GM13977 (cell line): Measurements from ENCODE around the gene TSPAN3.

Experiments
- DNase-seq: peaks from one replicate; pipeline ENCODE4 v3.0.0; 2012; ENCODE audit warnings: low spot score
- in situ Hi-C: fragments of 300-500 bp; cut with MboI; formaldehyde crosslinking; loops from one replicate; pipeline ENCODE4 v1.12.0; 2022; ENCODE audit warnings: low sequenced_read_pairs, low pct_unique_long_range_greater_than_20kb, mixed read lengths, inconsistent platforms; ENCODE audit not compliant: unreplicated experiment
- TF ChIP-seq, protein P1 (sequence below): IDR thresholded peaks from 2 replicates; pipeline ENCODE4 v1.5.1; 2012; ENCODE audit warnings: mild to moderate bottlenecking, control low read depth; ENCODE audit not compliant: insufficient read depth; ENCODE audit errors: extremely low read depth, missing control alignments

TSPAN3 gene

DNA sequence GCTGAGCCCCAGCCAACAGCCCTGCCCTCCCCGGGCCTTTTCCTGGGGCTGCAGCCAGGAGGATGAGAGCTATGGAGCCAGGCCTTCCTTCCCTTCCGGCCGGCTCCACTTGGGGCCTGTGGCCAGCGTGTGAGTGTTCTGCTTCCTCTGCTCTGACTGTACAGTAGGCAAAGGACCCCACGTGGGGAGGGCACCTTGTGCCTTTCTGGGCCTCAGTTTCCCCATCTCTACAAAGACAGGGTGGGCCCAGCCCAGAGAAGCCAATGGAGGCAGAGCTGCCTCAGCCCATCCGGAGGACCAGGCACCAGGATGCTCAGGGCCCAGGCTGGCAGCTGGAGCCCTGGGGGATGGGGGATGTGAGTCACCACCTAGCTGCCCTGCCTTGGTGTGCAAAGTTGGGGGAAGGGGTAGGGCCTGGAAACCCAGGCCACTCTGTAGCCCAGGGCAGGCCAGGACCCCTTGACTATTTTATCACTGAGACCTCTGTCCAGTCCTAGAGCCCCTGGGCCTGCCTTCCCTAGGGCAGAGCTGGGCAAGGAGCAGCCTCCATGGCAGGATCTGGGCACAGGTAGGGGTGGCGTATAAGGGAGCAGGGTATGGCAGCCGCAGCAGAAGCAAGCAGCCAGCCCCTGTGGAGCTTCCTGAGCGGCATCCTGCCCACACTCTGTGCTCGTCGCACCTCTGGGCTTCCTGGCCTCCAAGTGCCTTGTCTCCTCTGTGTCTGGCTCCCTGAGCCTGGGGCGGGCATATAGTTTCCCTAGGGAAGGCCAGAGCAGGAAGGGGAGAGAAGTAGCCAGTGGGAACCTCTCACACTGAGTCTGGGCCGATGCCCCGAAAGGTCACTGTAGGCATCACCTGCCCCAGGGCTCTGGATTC, 74.1 kb downstream of the TSPAN3 start:
- in situ Hi-C loops, result no loop called here
- no peak for DNase-seq

DNA sequence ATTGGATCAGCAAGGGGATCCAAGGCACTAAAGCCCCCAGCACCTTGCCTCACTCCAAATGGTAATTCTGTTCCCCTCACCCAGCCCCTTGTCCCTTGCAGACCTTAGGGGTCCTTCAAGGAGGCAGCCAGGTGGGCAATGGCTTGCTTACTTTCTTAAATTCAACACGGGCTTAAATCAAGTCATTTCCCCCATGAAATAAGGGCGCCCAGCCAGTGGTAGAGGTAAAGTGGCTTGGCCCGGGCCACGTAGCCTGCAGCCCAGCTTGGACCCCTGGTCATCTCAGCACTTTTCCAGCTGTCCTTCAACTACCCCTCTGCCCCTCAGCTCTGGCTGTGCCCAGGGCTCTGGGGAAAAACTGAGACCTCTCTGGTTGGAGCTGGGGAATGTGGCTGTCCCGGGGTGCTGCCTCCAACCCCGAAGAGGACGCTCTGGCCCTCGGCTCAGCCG, 74.8 kb downstream of the TSPAN3 start:
- in situ Hi-C loops, result no loop called here
- TF ChIP-seq, protein P1, sequence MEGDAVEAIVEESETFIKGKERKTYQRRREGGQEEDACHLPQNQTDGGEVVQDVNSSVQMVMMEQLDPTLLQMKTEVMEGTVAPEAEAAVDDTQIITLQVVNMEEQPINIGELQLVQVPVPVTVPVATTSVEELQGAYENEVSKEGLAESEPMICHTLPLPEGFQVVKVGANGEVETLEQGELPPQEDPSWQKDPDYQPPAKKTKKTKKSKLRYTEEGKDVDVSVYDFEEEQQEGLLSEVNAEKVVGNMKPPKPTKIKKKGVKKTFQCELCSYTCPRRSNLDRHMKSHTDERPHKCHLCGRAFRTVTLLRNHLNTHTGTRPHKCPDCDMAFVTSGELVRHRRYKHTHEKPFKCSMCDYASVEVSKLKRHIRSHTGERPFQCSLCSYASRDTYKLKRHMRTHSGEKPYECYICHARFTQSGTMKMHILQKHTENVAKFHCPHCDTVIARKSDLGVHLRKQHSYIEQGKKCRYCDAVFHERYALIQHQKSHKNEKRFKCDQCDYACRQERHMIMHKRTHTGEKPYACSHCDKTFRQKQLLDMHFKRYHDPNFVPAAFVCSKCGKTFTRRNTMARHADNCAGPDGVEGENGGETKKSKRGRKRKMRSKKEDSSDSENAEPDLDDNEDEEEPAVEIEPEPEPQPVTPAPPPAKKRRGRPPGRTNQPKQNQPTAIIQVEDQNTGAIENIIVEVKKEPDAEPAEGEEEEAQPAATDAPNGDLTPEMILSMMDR, result no peak
- DNase-seq, result no peak

More for the DNA sequence above, 74.1 kb downstream of the TSPAN3 start:
- TF ChIP-seq, protein P1, result no peak

DNA sequence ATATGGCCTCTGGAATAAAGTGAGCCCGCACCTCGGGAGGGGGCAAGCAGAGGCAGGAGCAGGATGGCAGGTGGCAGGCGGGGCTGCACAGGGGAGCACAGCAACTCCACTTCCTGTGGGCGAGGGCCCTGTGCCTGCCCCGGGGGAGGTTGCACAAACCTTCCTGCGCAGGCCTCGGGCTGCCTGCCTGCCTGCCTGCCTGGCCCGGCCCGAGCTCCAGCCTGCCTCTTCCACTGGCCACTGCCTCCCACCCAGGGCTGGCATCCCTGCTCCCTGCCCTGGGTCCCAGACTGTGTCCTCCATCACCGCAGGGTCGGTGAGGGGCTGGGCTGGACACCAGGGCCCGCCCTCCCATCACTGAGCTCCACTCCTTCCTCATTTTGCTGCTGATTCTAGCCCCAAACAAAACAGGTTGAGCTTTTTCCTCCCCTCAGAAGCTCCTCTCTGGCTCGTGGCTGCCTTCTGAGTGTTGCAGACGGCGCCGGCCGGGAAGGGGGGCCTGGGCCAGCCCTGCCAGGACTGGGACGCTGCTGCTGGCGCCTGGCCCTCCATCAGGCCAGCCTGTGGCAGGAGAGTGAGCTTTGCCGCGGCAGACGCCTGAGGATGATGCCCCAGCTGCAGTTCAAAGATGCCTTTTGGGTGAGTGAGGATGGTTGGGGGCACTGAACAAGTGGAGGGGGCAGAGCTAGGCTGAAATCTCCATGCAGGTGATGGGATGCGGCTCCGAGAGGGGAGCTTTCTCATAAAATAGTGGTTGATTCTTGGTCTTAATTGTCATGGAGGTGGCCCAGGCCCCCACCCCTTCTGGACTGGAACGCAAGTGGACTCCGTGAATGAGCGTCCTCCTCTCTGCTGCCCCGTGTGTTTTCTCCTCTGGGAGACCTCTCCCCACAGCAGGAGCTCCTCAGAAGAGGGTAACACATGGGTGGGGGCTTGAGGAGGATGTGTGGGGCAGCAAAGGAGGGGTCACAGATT, 75.7 kb downstream of the TSPAN3 start, which contains the start of gene PSTPIP1:
Gene PSTPIP1 (plus strand): TSS at position 156 of the 975 bp plus-strand sequence. CDS start 448 bp downstream, at position 604.
- DNase-seq, result peak; percentile 63
- TF ChIP-seq, protein P1, result no peak
- in situ Hi-C loops, result no loop called here

DNA sequence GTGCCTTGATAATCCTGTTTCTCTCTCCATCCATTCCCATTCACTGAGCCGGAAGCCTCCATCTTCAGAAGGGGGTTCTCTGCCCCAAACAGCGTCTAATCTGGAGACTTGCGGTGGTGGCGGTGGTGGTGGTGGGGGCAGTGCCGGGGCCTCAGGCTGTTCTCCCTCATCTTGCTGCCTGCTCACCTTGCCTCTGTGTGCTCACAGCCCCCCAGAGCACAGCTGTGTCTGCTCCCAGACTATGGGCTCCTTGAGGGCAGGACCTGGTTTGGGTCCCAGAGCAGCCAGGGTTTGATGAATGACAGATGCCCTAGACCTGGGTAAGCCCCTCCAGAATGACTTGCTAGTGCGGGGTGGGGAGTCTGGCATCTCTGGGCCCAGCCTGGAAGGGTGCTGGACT, 76.4 kb downstream of the TSPAN3 start:
- no peak for DNase-seq
- in situ Hi-C loops, result no loop called here
- TF ChIP-seq, protein P1, result no peak

DNA sequence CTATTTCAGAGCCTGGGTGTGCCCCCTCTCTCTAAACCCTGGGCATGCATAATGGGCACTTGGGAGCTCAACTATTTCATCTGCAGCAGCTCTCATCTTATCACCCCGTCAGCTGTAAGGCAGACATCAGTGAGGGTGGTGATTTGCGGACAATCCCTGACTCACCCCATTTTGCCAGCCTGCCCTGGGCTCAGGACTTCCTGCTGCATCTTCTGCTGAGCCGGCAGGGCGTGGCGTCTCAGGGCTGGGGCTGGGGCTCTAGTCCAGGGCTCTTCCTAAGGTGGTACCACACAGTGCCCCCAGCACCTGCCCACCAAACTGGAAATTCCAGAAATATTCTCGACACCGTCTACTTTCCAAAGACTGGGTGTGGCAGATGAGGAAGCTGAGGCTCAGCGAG, 76.9 kb downstream of the TSPAN3 start:
- no peak for DNase-seq
- in situ Hi-C loops, result no loop called here
- TF ChIP-seq, protein P1, result no peak

DNA sequence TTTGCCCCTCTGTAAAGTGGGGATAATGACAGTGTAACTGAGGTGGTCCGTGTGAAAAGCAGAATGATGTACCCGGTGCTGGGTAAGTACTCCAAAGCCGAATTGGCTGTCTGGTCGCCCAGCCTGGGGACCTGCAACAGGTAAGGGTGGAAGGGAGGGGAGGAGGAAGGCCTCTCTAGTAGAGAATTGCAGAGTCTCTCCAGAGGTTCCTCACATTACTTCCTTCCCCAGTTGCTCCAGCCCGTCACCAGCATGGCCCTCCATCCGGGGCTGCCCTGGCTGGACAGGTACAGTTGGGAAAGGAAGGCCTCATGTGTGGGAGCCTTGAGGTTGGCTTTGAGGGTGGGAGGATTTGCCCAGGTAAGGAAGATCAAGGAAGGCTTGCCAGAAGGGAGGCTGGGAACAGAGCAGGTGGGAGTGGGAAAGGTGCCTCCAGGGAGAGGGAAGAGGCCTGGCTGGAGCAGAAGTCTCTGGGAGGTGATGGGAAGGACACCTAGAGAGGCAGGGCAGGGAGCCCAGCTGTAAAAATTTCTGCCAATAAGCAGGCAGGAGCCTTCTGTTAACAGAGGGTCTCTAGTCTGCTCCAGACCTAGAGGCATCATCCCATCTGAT, 77.7 kb downstream of the TSPAN3 start:
- TF ChIP-seq, protein P1, result no peak
- in situ Hi-C loops, result no loop called here
- DNase-seq, result no peak
